GM11168 (cell line): ENCODE measurements around the gene L1CAM.
"Not testable (repeated sequence)": the region's sequence is repeated elsewhere in the genome, so short reads cannot be mapped to it uniquely, and the experiment has no call there.

Source experiments
- in situ Hi-C: fragments of 300-500 bp; cut with MboI; formaldehyde crosslinking; loops from one replicate; pipeline ENCODE4 v1.12.0; 2022; ENCODE audit warnings: low sequenced_read_pairs; ENCODE audit not compliant: unreplicated experiment

Gene L1CAM

GRCh38 chrX:153832728-153833127 lies 53.2 kb downstream of the L1CAM start:
- in situ Hi-C loops: no loop called here

GRCh38 chrX:153831429-153832150 lies 54.4 kb downstream of the L1CAM start:
- in situ Hi-C loops: no loop called here

- in situ Hi-C loops: no loop called here
Measured at GRCh38 chrX:153830640-153831428, 55.1 kb downstream of the L1CAM start.

- in situ Hi-C loops: no loop called here
Measured at GRCh38 chrX:153829799-153830639, 56.0 kb downstream of the L1CAM start, which contains the start of gene PDZD4. Gene PDZD4 (minus strand): TSS chrX:153830544. CDS start chrX:153830298, 246 bp downstream.

- in situ Hi-C loops: no loop called here
Measured at GRCh38 chrX:153829549-153829798, 56.5 kb downstream of the L1CAM start.

- in situ Hi-C loops: no loop called here
Measured at GRCh38 chrX:153828723-153829548, 57.0 kb downstream of the L1CAM start.

- in situ Hi-C loops: no loop called here
Measured at GRCh38 chrX:153828308-153828707, 57.7 kb downstream of the L1CAM start.

- in situ Hi-C loops: no loop called here
Measured at GRCh38 chrX:153827903-153828302, 58.1 kb downstream of the L1CAM start.

- in situ Hi-C loops: no loop called here
Measured at GRCh38 chrX:153827016-153827415, 59.0 kb downstream of the L1CAM start.

GRCh38 chrX:153825042-153825441 lies 60.9 kb downstream of the L1CAM start:
- in situ Hi-C loops: no loop called here

- in situ Hi-C loops: no loop called here
Measured at GRCh38 chrX:153824348-153824747, 61.6 kb downstream of the L1CAM start.

- in situ Hi-C loops: no loop called here
Measured at GRCh38 chrX:153821066-153821465, 64.9 kb downstream of the L1CAM start.

GRCh38 chrX:153820601-153821000 lies 65.4 kb downstream of the L1CAM start:
- in situ Hi-C loops: no loop called here

GRCh38 chrX:153819384-153820040 lies 66.5 kb downstream of the L1CAM start:
- in situ Hi-C loops: no loop called here

GRCh38 chrX:153818571-153819383 lies 67.2 kb downstream of the L1CAM start:
- in situ Hi-C loops: no loop called here

- in situ Hi-C loops: not testable (repeated sequence)
Measured at GRCh38 chrX:153818064-153818463, 67.9 kb downstream of the L1CAM start.

GRCh38 chrX:153816831-153817690 lies 68.9 kb downstream of the L1CAM start:
- in situ Hi-C loops: no loop called here
